ENCODE data around the gene PPFIA4. TPM values are rescaled to one million over a fixed set of nuclear protein-coding genes. Genes with fewer than 3 reads are reported as not detected.

Gene PPFIA4
- total and polyA plus RNA-seq, 2 of the 4 experiments (the other 2 are of a cell fraction): 5.4 to 13.7 TPM

- POLR2A ChIA-PET (ENCODE audit: unreplicated experiment): no interaction called here
Observed at GRCh38 chr1:203075236-203076030, 49.1 kb downstream of the PPFIA4 start.

More at GRCh38 chr1:203075236-203076030, 49.1 kb downstream of the PPFIA4 start:
- CTCF ChIA-PET: no interaction called here
- Histone ChIP-seq H3K79me1 (ENCODE audit: low read depth in 1 of 2, low read length in 2 of 2) (no peaks in the 10 kb centered on the region), H4K91ac (ENCODE audit: insufficient read depth, low read depth, low read length) (no peak overlapping the region), H2BK5ac (ENCODE audit: low read depth, low read length, poor library complexity, severe bottlenecking) (no peak overlapping the region), H2BK120ac (ENCODE audit: low read depth, low read length) (no peak overlapping the region), H3K56ac (ENCODE audit: extremely low read depth, insufficient read depth, low read length) (no peak overlapping the region), H3K14ac (replicated peaks; ENCODE audit: low read depth, low read length) (no peak overlapping the region), H2AK9ac (replicated peaks; ENCODE audit: low read depth, low read length, poor library complexity) (no peak overlapping the region), H3K9me1 (ENCODE audit: insufficient read depth, low read length) (no peaks in the 10 kb centered on the region), H3K4me2 (ENCODE audit: low read depth, low read length) (no peak overlapping the region), H4K20me1 (ENCODE audit: insufficient read depth, low read length) (no peaks in the 10 kb centered on the region), H2AK5ac (ENCODE audit: low read depth, low read length) (no peak overlapping the region), H3K9ac (ENCODE audit: low read depth, low read length) (no peak overlapping the region), H3K4ac (ENCODE audit: low read depth, low read length) (no peak overlapping the region), H3K27me3 (ENCODE audit: control insufficient read depth, insufficient read depth, low read length) (peaks cover 29% of the 10 kb centered on the region; the same call in 1 of the 2 replicates), H3K23ac (ENCODE audit: low read depth, low read length) (no peak overlapping the region), H3K9me3 (ENCODE audit: control insufficient read depth, insufficient read depth, low read length) (no peaks in the 10 kb centered on the region), H2BK20ac (ENCODE audit: low read depth, low read length) (no peak overlapping the region), H3K4me1 (ENCODE audit: control insufficient read depth, insufficient read depth, low read length) (no peaks in the 10 kb centered on the region), H3K18ac (ENCODE audit: low read depth, low read length) (no peak overlapping the region), H3K27ac (ENCODE audit: insufficient read depth, low read length) (no peak overlapping the region), H2BK15ac (ENCODE audit: low read depth, low read length) (no peak overlapping the region), H4K5ac (ENCODE audit: low read depth, low read length) (no peak overlapping the region), H2AFZ (replicated peaks; ENCODE audit: low read length, poor library complexity) (no peak overlapping the region), H4K8ac (ENCODE audit: low read depth in 2 of 2, low read length in 2 of 2) (no peak overlapping the region), H3K36me3 (ENCODE audit: control insufficient read depth, insufficient read depth, low read length) (peaks cover 10% of the 10 kb centered on the region), H3K4me3 (ENCODE audit: insufficient read depth, low read depth, low read length) (no peak overlapping the region)
- intact Hi-C loops (cut with micrococcal nuclease) (no loop called here), in situ Hi-C loops (cut with MboI; ENCODE audit: low sequenced_read_pairs) (no loop called here), dilution Hi-C loops (cut with HindIII; ENCODE audit: low sequenced_read_pairs, unreplicated experiment) (no loop called here)
- DNase-seq (no peak), ATAC-seq (ENCODE audit: low read depth) (no peak)
- no TSS peak for BruUV-seq (replicated peaks)
- 25% methylated on average over 23 of the region's 56 CpGs; no CpG with 5 or more reads in 1 of the 2 experiments for WGBS, 2 experiments (ENCODE audit: extremely low coverage in 2 of 2, insufficient read length in 1 of 2)
- no peak for TF ChIP-seq USF2 (IDR thresholded peaks at IDR 0.05; ENCODE audit: low read depth, low read length)
- no peak for TF ChIP-seq POLR2A (IDR thresholded peaks at IDR 0.05; ENCODE audit: low read depth, low read length)
- TF ChIP-seq MXI1 (IDR thresholded peaks at IDR 0.05; ENCODE audit: borderline replicate concordance, low read depth, low read length): no peak
- TF ChIP-seq RCOR1 (IDR thresholded peaks at IDR 0.05; ENCODE audit: insufficient replicate concordance, low read length): no peak
- TF ChIP-seq CHD1 (IDR thresholded peaks at IDR 0.05; ENCODE audit: low read depth, low read length): no peak
- no peak for TF ChIP-seq BHLHE40 (IDR thresholded peaks at IDR 0.05; ENCODE audit: low read depth, low read length)
- TF ChIP-seq ELK1 (IDR thresholded peaks at IDR 0.05; ENCODE audit: borderline replicate concordance, low read depth, low read length): no peak
- TF ChIP-seq CEBPB (IDR thresholded peaks at IDR 0.05; ENCODE audit: low read depth, low read length): no peak
- TF ChIP-seq MAZ (IDR thresholded peaks at IDR 0.05; ENCODE audit: borderline replicate concordance, low read depth, low read length): no peak
- no peak for TF ChIP-seq CTCF (conservative IDR thresholded peaks at IDR 0.05; ENCODE audit: low read depth, low read length)
- no peak for TF ChIP-seq SMC3 (IDR thresholded peaks at IDR 0.05; ENCODE audit: low read depth, low read length)
- no peak for TF ChIP-seq MAFK (IDR thresholded peaks at IDR 0.05; ENCODE audit: low read depth, low read length)
- no peak for TF ChIP-seq FOS (IDR thresholded peaks at IDR 0.05; ENCODE audit: low read depth, low read length)
- TF ChIP-seq NFE2L2 (IDR thresholded peaks at IDR 0.05; ENCODE audit: low read depth, low read length): no peak
- no peak for TF ChIP-seq RFX5 (IDR thresholded peaks at IDR 0.05; ENCODE audit: low read depth, low read length)
- TF ChIP-seq RAD21 (IDR thresholded peaks at IDR 0.05; ENCODE audit: low read length): no peak
